Large intestine (tissue), 3 donors: ENCODE results near the gene OSGIN1. TPM values are rescaled to one million over a fixed set of nuclear protein-coding genes. Genes with fewer than 3 reads are reported as not detected.

Experiments used
- DNase-seq, 2 donors: peaks; one replicate each; pipeline versions ENCODE4 v3.0.0 to v3.0.0-alpha.2; 2013
- H3K27ac ChIP-seq: one replicate; pipeline ENCODE4 v1.5.1; 2013; ENCODE audit warnings: low read length
- H3K27me3 ChIP-seq: 2 replicates; pipeline ENCODE4 v1.6.1; 2013; ENCODE audit warnings: low read length; ENCODE audit not compliant: control insufficient read depth, insufficient read depth
- H3K36me3 ChIP-seq: 2 replicates; pipeline ENCODE4 v1.6.1; 2013; ENCODE audit warnings: low read length; ENCODE audit not compliant: control insufficient read depth, insufficient read depth
- H3K4me1 ChIP-seq: one replicate; pipeline ENCODE4 v1.6.1; 2013; ENCODE audit warnings: low read length; ENCODE audit not compliant: control insufficient read depth, insufficient read depth
- H3K4me3 ChIP-seq: one replicate; pipeline ENCODE4 v1.5.1; 2013; ENCODE audit warnings: low read length
- H3K9me3 ChIP-seq: one replicate; pipeline ENCODE4 v1.6.1; 2013; ENCODE audit warnings: mild to moderate bottlenecking, low read depth, low read length, moderate library complexity; ENCODE audit not compliant: control insufficient read depth
- WGBS: methylation state at CpG from one replicate; pipeline ENCODE4 v1.1.5; 2013; ENCODE audit warnings: low lambda C conversion rate; ENCODE audit not compliant: insufficient coverage; 5-methylcytosine and 5-hydroxymethylcytosine counted together
- polyA plus RNA-seq: library from polyadenylated mRNA; unstranded; fragments of 120-200 nt; gene quantifications from one replicate; pipeline ENCODE4 v1.2.1, GENCODE V29; 2013

OSGIN1 gene
- polyA plus RNA-seq, 1 donor: 8.4 TPM

DNA sequence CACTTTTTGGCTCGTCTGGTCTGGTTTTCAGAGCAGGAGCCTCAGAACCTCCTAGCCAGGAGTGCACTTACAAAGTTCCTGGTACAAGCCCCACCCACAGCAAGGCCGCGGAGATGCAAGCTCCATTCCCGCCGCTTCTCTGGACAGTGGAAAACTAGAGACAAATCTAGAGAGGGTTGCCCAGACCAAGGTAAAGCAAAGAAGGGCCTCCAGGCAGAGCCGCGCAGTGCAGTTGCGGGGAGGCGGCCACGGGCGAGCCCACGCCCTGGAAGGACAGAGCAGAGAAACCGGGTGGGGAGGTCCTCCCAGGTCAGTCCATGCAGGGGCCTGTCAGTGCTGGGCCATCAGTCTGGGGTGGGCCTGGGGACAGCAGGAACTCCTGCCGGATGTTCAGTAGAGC, 11.0 kb upstream of the OSGIN1 start:
- Histone ChIP-seq H3K36me3 (no peaks in the 10 kb centered on the region), H3K4me1 (no peaks in the 10 kb centered on the region), H3K4me3 (no peak overlapping the region), H3K9me3 (no peaks in the 10 kb centered on the region), H3K27me3 (no peaks in the 10 kb centered on the region), H3K27ac (no peak overlapping the region)
- whole genome bisulfite sequencing: 100% methylated on average over 2 of the region's 14 CpGs
- no peak for DNase-seq

DNA sequence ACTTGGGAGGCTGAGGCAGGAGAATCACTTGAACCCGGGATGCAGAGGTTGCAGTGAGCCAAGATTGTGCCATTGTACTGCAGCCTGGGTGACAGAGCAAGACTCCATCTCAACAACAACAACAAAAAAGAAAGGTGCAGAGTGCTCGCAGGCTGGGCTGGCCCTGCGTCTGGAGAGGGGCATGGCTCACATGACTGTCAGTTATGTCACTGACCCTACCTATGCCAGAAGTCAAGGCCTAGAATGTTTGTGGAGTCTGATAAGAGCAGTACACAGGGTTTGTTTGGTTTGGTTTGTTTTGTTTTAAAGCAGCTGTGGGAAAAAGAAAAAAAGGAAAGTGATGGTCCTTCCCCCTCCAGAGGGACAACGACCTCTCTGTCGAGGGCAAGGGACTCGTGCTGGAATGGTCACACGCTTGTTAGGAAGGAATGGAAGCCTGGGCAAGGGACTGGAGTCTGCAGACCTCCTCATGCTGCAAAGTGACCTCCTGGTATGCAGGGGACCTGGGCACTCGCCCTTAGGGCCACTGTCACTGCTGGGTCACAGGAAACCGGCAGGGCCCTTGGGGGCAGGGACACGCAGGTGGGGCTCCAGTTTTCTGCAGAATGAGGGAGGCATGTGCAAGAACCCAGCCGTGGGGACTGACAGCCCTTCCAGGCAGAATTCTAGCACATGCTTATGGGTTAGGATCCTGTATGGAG, 10.1 kb upstream of the OSGIN1 start:
- H3K27ac ChIP-seq: no peak overlapping the region
- no peak overlapping the region for H3K4me3 ChIP-seq
- no peaks in the 10 kb centered on the region for H3K4me1 ChIP-seq
- no peaks in the 10 kb centered on the region for H3K36me3 ChIP-seq
- no peak for DNase-seq
- H3K9me3 ChIP-seq: no peaks in the 10 kb centered on the region
- H3K27me3 ChIP-seq: no peaks in the 10 kb centered on the region
- WGBS: no CpG with 5 or more reads among the region's 11 CpGs

DNA sequence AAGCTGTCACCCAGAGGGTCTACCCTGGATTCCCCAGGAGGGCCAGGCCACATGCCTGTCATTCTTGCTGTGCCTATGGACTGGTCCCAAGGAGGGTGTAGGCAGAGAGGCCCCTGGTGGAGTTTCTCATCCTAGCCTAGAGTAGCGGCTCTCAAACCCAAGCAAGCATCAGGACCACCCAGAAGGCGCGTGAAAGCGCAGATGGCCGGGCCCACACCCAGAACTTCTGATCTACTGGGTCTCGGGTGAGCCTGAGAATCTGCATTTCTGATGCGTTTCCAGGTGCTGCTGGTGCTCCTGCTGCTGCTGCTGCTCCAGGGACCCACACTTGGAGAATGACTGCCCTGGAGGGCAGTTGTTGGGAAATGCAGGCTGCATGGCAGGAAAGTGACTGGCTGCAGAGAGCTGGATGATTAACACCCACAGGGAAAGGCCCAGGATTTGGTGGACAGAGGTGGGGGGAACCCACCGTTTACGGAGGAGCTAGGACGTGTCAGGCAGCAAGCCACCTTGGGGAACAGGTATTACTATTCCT, 9.5 kb upstream of the OSGIN1 start:
- WGBS: no CpG with 5 or more reads among the region's 10 CpGs
- H3K36me3 ChIP-seq: no peaks in the 10 kb centered on the region
- no peak for DNase-seq
- no peak overlapping the region for H3K27ac ChIP-seq
- no peaks in the 10 kb centered on the region for H3K27me3 ChIP-seq
- H3K4me1 ChIP-seq: peaks cover under 1% of the 10 kb centered on the region
- no peak overlapping the region for H3K4me3 ChIP-seq
- H3K9me3 ChIP-seq: no peaks in the 10 kb centered on the region

DNA sequence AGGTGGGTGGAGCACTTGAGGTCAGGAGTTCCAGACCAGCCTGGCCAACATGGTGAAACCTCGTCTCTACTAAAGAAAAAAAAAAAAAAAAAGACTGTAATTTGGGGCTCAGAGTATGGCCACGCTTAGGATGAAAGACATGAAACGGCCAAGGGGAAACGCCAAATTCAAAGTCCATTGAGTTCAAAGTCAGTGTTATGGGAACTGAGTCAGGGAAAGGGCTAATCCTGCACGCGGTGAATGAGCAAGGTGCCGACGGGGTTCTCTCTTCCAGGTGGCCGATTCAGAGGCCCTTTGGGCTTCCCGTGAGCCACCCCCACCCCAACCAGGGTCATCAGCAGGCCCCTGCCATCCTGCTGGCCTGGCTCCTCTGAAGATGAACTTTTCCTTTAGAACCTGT, 7.5 kb upstream of the OSGIN1 start:
- Histone ChIP-seq H3K27me3 (no peaks in the 10 kb centered on the region), H3K4me3 (no peak overlapping the region), H3K9me3 (no peaks in the 10 kb centered on the region), H3K4me1 (peaks cover 9% of the 10 kb centered on the region), H3K27ac (no peak overlapping the region), H3K36me3 (no peaks in the 10 kb centered on the region)
- WGBS: 20% methylated on average over 1 of the region's 10 CpGs
- no peak for DNase-seq

DNA sequence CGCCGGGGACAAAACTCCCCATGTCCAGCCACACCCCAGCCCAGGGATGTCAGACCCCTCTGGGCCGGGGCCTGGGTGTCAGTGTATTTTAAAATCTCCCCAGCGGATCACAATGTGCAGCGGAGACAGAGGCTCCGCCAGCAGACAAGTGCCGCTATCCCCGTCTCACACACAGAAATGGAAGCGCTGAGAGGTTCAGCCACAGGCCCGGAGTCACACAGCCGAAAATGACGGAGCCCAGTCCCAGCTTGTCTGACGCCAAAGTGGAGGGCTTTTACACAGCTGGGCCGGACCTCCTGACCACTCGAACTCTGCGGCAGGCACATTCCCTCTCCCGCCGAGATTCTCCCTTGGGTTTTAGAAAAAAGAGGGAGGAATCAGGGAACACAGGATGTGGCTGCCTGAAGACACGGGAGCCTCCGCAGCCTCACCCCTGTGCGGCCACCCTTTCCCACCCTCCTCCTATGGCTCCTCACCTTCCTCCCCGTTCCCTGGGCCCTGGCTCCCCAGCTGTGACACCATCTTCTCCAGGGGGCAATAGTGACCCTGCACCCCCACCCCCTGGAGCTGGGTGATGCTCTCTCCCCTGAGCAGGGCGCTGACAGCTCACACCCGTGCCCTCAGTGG, 6.8 kb upstream of the OSGIN1 start:
- Histone ChIP-seq H3K27ac (no peak overlapping the region), H3K4me3 (no peak overlapping the region), H3K36me3 (no peaks in the 10 kb centered on the region), H3K9me3 (no peaks in the 10 kb centered on the region), H3K27me3 (no peaks in the 10 kb centered on the region), H3K4me1 (peaks cover 9% of the 10 kb centered on the region)
- WGBS: no CpG with 5 or more reads among the region's 24 CpGs
- no peak for DNase-seq

DNA sequence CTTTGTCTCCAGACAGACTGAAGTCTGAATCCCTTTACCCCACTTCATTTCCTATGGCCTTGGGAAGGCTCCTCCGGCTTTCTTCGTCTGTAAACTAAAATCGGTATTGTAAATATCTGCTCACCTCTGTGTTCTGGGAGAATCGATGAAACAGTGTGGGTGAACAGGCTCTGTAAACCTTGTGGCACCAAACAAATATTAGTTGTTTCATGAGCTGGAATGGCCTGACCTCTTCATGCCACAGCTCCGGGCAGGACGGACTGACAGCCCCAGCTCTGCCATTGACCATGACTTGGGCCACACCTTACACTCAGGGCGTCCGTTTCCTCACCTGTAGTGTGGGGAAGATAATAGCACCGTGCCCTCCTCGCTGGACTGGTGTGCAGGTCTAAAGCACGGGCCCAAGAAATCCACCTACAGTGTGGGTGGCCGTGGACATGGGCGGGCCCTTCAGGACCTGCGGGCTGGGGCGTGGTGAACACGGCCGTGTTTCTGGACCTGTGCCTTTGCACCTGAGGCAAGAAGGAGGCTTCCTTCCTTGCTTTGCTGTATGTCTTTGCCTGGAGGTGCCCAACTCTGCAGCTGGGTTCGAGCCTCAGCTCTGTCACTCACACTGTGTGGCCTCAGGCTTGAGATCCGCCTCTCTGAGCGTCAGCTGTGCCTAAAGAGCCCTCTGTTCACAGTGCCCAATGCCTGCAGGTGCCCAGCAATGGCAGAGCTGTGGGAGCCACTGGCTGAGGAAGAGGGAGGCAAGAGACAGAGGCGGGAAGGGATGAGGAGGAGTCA, 6.1 kb upstream of the OSGIN1 start:
- Histone ChIP-seq H3K9me3 (no peaks in the 10 kb centered on the region), H3K27ac (no peak overlapping the region), H3K36me3 (no peaks in the 10 kb centered on the region), H3K4me1 (peaks cover 9% of the 10 kb centered on the region), H3K4me3 (no peak overlapping the region), H3K27me3 (no peaks in the 10 kb centered on the region)
- no CpG with 5 or more reads among the region's 21 CpGs for WGBS
- DNase-seq: no peak

DNA sequence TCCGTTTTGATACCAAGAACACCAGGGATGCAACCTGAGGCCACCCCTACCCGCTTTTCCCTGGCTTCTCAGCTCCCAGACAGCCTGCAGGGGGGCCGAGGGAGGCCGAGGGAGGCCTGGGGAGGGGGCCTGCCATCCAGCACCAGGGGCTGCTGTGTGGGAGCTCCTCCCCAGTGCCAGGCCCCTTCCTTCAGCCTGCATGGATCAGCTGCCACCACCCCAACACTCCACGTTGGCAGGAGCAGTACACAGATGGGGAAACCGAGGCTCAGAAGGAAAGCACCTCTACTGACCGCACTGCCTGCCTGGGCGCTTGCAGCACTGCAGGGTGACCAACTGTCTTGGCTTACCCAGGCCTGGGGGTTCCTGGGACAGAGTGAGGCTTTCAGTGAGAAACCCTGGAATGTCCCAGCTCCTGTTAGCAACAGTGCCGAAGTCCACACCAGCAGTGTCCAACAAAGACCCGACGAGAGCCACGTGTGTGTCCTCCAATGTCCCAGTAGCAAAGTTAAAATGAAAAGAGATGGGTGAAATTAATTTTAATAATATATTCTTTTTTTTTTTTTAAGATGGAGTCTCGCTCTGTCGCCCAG, 5.3 kb upstream of the OSGIN1 start:
- DNase-seq: no peak
- no peaks in the 10 kb centered on the region for H3K36me3 ChIP-seq
- no CpG with 5 or more reads among the region's 14 CpGs for WGBS
- peaks cover 14% of the 10 kb centered on the region for H3K4me1 ChIP-seq
- H3K4me3 ChIP-seq: no peak overlapping the region
- no peaks in the 10 kb centered on the region for H3K9me3 ChIP-seq
- H3K27me3 ChIP-seq: no peaks in the 10 kb centered on the region
- no peak overlapping the region for H3K27ac ChIP-seq

DNA sequence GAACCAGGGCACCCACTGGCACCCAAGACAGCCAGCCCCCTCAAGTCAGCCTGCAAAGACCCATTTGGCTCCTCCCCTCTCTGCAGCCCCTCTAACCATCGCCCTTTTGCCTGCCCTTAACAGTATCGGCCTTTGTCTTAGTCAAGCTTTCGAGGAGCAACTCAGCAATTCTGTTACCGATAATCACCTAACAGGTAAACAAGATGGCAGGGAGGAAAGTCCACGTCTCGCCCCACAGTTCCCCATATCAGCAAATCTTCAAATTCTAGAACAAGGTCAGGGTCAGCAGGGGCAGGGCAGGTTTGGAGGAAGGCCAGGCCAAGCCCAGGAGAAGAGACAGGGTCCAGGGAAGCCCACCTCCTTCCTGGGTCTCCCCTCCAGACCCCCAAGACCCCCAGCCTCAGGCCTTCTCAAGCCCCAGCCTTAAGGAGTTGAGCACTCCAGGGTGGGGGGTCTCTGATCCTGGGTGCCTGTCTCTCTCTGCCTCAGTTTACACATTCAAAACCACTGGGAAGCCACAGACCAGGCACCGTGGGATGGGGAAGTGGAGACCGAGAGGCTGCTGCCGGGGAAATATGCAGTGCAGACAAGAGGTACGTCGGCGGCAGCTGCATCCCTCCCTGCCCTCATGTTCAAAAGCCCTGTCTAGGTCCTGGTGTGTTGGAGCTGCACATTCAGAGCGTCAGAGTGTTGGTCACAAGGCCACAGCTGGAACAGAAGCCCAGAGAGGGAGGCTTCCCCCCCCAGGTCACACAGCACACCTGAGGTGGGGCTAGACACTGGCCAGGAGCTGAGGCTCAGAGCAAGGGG, 3.9 kb upstream of the OSGIN1 start:
- DNase-seq: peak; percentile 28 to 66
- no peaks in the 10 kb centered on the region for H3K9me3 ChIP-seq
- no peaks in the 10 kb centered on the region for H3K27me3 ChIP-seq
- no peak overlapping the region for H3K27ac ChIP-seq
- no peaks in the 10 kb centered on the region for H3K36me3 ChIP-seq
- no CpG with 5 or more reads among the region's 13 CpGs for WGBS
- no peak overlapping the region for H3K4me3 ChIP-seq
- peaks cover 27% of the 10 kb centered on the region for H3K4me1 ChIP-seq

DNA sequence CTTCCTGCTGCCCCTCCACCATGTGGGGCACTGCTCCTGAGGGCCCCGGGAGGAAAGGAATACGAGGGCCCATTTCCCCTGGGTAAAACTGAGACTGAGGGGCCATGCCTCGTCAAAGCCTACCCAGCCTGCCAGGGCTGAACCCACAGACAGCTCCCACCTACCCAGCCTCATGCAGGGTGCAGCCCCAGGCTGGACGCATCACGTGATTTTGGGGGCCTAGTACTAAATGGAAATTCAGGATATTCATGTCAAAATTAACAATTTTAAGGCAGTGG, 3.4 kb upstream of the OSGIN1 start:
- Histone ChIP-seq H3K27me3 (no peaks in the 10 kb centered on the region), H3K4me1 (peaks cover 30% of the 10 kb centered on the region), H3K9me3 (no peaks in the 10 kb centered on the region), H3K36me3 (no peaks in the 10 kb centered on the region), H3K27ac (no peak overlapping the region), H3K4me3 (no peak overlapping the region)
- no peak for DNase-seq
- WGBS: no CpG with 5 or more reads among the region's 5 CpGs
